Vagina (tissue), 2 donors: ENCODE results near the gene GRB2. TPM values are rescaled to one million over a fixed set of nuclear protein-coding genes. Genes with fewer than 3 reads are reported as not detected.
A peak's percentile ranks its signal among the peaks of the same experiment; 100 is the strongest.
"Not testable (repeated sequence)": the region's sequence is repeated elsewhere in the genome, so short reads cannot be mapped to it uniquely, and the experiment has no call there.

ENCODE experiments used
- DNase-seq, 2 donors: peaks; one replicate each; pipeline ENCODE4 v3.0.0-alpha.2; 2017; ENCODE audit errors: extremely low spot score in 2 of 2
- H3K27ac ChIP-seq: fragments of 200-600 bp; sonication (generic); one replicate; pipeline ENCODE4 v1.5.1; 2019
- H3K27me3 ChIP-seq: fragments of 200-600 bp; sonication (generic); one replicate; pipeline ENCODE4 v1.5.1; 2019
- H3K36me3 ChIP-seq, 2 donors: fragments of 200-600 bp; sonication (generic); one replicate each; pipeline ENCODE4 v1.5.1; 2017 to 2019
- H3K4me1 ChIP-seq: fragments of 200-600 bp; sonication (generic); one replicate; pipeline ENCODE4 v1.5.1; 2019
- H3K4me3 ChIP-seq, 2 donors: fragments of 200-600 bp; sonication (generic); 1 replicate in 1 of 2; 2 replicates in 1 of 2; pipeline ENCODE4 v1.5.1; 2016 to 2019
- H3K9me3 ChIP-seq: fragments of 200-600 bp; sonication (generic); one replicate; pipeline ENCODE4 v1.5.1; 2019
- CTCF ChIP-seq, 3 experiments: fragments of 450-650 bp in 2 of 3; fragments of 200-600 bp in 1 of 3; sonication (generic) in 1 of 3; IDR thresholded peaks; one replicate each; pipeline ENCODE4 v1.5.1; 2017 to 2019; ENCODE audit warnings: antibody characterized with exemption in 3 of 3, mild to moderate bottlenecking in 2 of 3, moderate library complexity in 2 of 3
- POLR2A ChIP-seq, 2 donors: fragments of 450-650 bp; IDR thresholded peaks; one replicate each; pipeline ENCODE4 v1.6.1; 2017; ENCODE audit warnings: antibody characterized with exemption in 2 of 2, mild to moderate bottlenecking in 2 of 2, moderate library complexity in 2 of 2
- POLR2AphosphoS5 ChIP-seq, 2 donors: sonication (generic); formaldehyde crosslinking; IDR thresholded peaks; one replicate each; pipeline ENCODE4 v1.9.0; 2017; ENCODE audit warnings: antibody characterized with exemption in 2 of 2, mild to moderate bottlenecking in 2 of 2, low read depth in 1 of 2; ENCODE audit not compliant: insufficient read depth in 1 of 2
- intact Hi-C: fragments of 100-400 bp; cut with DNase I; formaldehyde crosslinking; loops from one replicate; pipeline ENCODE4 v1.15.1; 2023
- total RNA-seq: library from RNA; depleted of rRNA; stranded (reverse); fragments of >200 nt; gene quantifications from one replicate; pipeline ENCODE4 v1.2.3, GENCODE V29; 2016

Gene GRB2
- 71.9 TPM for total RNA-seq

GRCh38 chr17:75405365-75406221 lies at the start of gene GRB2:
GRB2 (minus strand) TSS chr17:75405678; CDS start chr17:75393628, 12,050 bp downstream.
- intact Hi-C loops = no loop called here
- TF ChIP-seq POLR2AphosphoS5 (IDR thresholded peaks at IDR 0.05; ENCODE audit: insufficient read depth in 1 of 2, low read depth in 1 of 2) (peak; percentile 81 to 92), CTCF (IDR thresholded peaks at IDR 0.05) (peak in 1 of 3 experiments; percentile 6), POLR2A (IDR thresholded peaks at IDR 0.05) (peak in 1 of 2 donors; percentile 81)
- Histone ChIP-seq H3K36me3 (no peaks in the 10 kb centered on the region), H3K27ac (peak within 1 kb of the TSS; percentile 82), H3K4me3 (peak within 1 kb of the TSS; percentile 64 to 99), H3K27me3 (no peaks in the 10 kb centered on the region), H3K9me3 (no peaks in the 10 kb centered on the region), H3K4me1 (peaks cover 38% of the 10 kb centered on the region)
- DNase-seq = peak; percentile 96 to 97

- H3K4me3 ChIP-seq, H3K27me3 ChIP-seq, H3K9me3 ChIP-seq, DNase-seq, H3K27ac ChIP-seq, intact Hi-C loops, H3K36me3 ChIP-seq: not testable (repeated sequence)
- peaks cover 24% of the 10 kb centered on the region for H3K4me1 ChIP-seq
Measured at GRCh38 chr17:75454672-75455071, 49.2 kb upstream of the GRB2 start.

GRCh38 chr17:75454193-75454592 lies 48.7 kb upstream of the GRB2 start:
- H3K4me1 ChIP-seq = peaks cover 20% of the 10 kb centered on the region
- no peak for TF ChIP-seq POLR2AphosphoS5 (IDR thresholded peaks at IDR 0.05; ENCODE audit: insufficient read depth in 1 of 2, low read depth in 1 of 2)
- TF ChIP-seq POLR2A (IDR thresholded peaks at IDR 0.05) = no peak
- DNase-seq = no peak
- intact Hi-C loops = no loop called here
- H3K9me3 ChIP-seq = no peaks in the 10 kb centered on the region
- H3K27ac ChIP-seq = no peak overlapping the region
- H3K36me3 ChIP-seq = no peaks in the 10 kb centered on the region
- no peak overlapping the region for H3K4me3 ChIP-seq
- H3K27me3 ChIP-seq = no peaks in the 10 kb centered on the region

- intact Hi-C loops = no loop called here
- H3K4me3 ChIP-seq = no peak overlapping the region
Measured at GRCh38 chr17:75450270-75450669, 44.8 kb upstream of the GRB2 start.

GRCh38 chr17:75447951-75448856 lies 42.7 kb upstream of the GRB2 start:
- Histone ChIP-seq H3K4me1 (peaks cover 12% of the 10 kb centered on the region), H3K4me3 (no peak overlapping the region), H3K36me3 (no peaks in the 10 kb centered on the region), H3K9me3 (no peaks in the 10 kb centered on the region), H3K27me3 (no peaks in the 10 kb centered on the region), H3K27ac (no peak overlapping the region)
- TF ChIP-seq POLR2AphosphoS5 (IDR thresholded peaks at IDR 0.05; ENCODE audit: insufficient read depth in 1 of 2, low read depth in 1 of 2) (no peak), POLR2A (IDR thresholded peaks at IDR 0.05) (no peak), CTCF (IDR thresholded peaks at IDR 0.05) (no peak)
- no peak for DNase-seq
- intact Hi-C loops = no loop called here

More at GRCh38 chr17:75450270-75450669, 44.8 kb upstream of the GRB2 start:
- H3K27ac ChIP-seq = no peak overlapping the region
- no peak for TF ChIP-seq CTCF (IDR thresholded peaks at IDR 0.05)
- H3K36me3 ChIP-seq = no peaks in the 10 kb centered on the region
- DNase-seq = no peak
- H3K27me3 ChIP-seq = no peaks in the 10 kb centered on the region
- H3K9me3 ChIP-seq = no peaks in the 10 kb centered on the region
- H3K4me1 ChIP-seq = no peaks in the 10 kb centered on the region

- H3K36me3 ChIP-seq, H3K27ac ChIP-seq, intact Hi-C loops: not testable (repeated sequence)
Measured at GRCh38 chr17:75445896-75446295, 40.4 kb upstream of the GRB2 start.

More at GRCh38 chr17:75445896-75446295, 40.4 kb upstream of the GRB2 start:
- not testable (repeated sequence) for DNase-seq, H3K27me3 ChIP-seq, H3K4me3 ChIP-seq, H3K9me3 ChIP-seq
- H3K4me1 ChIP-seq = peaks cover 12% of the 10 kb centered on the region
